GM12875 (cell line): ENCODE results near the gene SPATA9.

ENCODE experiments used
- H3K4me3 ChIP-seq: one replicate; pipeline ENCODE4 v1.5.1; 2011; ENCODE audit warnings: low read depth, low read length, control low read depth
- TF ChIP-seq, protein P1 (sequence below): IDR thresholded peaks from 2 replicates; pipeline ENCODE4 v1.5.1; 2011; ENCODE audit warnings: low read depth, mild to moderate bottlenecking, control low read depth, inconsistent platforms, low read length, moderate library complexity, borderline replicate concordance; ENCODE audit not compliant: insufficient read depth

SPATA9 gene

DNA sequence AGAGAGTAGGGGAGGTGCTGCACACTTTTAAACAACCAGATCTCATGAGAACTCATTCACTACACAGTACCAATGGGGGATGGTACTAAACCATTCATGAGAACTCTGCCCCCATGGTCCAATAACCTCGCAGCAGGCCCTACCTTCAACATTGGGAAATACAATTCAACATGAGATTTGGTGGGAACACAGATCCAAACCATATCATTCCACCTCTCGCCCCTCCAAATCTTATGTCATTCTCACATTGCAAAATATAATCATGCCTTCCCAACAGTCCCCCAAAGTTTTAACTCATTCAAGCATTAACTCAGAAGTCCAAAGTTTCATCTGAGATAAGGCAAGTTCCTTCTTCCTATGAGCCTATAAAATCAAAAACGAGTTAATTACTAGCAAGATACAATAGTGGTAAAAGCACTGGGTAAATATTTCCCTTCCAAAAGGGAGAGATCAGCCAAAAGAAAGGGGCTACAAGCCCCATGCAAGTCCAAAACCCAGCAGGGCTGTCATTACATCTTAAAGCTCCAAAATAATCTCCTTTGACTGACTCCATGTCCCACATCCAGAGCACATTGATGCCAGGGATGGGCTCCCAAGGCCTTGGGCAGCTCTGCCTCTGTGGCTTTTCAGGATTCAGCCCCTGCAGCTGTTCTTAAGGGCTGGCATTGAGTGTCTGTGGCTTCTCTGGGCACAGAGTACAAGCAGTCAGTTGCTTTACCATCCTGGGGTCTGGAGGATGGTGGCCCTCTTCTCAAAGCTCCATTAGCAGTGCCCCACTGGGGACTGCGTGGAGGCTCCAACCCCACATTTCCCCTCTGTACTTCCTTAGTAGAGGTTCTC, 54.6 kb downstream of the SPATA9 start:
- TF ChIP-seq, protein P1, sequence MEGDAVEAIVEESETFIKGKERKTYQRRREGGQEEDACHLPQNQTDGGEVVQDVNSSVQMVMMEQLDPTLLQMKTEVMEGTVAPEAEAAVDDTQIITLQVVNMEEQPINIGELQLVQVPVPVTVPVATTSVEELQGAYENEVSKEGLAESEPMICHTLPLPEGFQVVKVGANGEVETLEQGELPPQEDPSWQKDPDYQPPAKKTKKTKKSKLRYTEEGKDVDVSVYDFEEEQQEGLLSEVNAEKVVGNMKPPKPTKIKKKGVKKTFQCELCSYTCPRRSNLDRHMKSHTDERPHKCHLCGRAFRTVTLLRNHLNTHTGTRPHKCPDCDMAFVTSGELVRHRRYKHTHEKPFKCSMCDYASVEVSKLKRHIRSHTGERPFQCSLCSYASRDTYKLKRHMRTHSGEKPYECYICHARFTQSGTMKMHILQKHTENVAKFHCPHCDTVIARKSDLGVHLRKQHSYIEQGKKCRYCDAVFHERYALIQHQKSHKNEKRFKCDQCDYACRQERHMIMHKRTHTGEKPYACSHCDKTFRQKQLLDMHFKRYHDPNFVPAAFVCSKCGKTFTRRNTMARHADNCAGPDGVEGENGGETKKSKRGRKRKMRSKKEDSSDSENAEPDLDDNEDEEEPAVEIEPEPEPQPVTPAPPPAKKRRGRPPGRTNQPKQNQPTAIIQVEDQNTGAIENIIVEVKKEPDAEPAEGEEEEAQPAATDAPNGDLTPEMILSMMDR, result no peak
- no peak overlapping the region for H3K4me3 ChIP-seq

DNA sequence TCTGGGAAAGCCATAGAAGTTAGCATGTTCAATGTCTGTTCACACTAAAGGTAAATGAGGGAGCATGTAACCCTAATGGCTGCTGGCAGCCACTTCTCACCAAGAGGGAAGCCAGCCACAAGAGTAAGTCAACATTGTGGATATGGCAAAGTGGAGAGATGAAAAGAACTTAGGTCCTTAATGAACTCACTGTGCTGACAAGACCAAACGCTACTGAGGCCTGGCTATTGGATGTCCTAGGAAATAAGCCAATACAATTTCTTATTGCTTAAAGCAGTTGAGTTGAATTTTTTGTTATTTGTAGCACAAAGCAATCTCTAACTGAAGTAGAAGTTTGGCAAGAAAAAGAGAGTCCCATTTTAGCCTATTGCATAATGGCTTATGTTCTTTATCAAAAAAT, 56.1 kb downstream of the SPATA9 start:
- TF ChIP-seq, protein P1, result no peak
- no peak overlapping the region for H3K4me3 ChIP-seq

DNA sequence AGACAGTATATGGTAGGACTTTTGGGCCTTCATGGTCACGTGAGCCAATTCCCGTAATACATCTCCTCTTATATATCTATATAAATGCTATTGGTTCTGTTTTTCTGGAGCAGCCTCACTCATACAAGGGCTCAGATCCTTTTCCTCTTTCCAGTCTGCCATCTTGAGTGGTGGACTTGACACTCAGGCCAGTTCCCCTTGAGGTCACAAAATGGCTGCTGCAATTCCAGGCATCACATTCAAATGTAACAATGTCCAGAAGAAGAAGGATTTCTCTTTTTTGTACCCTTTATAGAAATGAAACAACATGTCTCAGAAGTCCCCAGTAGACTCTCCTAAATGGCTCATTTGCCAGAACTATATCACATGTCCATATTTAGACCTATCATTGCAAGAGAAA, 58.4 kb downstream of the SPATA9 start:
- no peak overlapping the region for H3K4me3 ChIP-seq
- TF ChIP-seq, protein P1, result no peak

DNA sequence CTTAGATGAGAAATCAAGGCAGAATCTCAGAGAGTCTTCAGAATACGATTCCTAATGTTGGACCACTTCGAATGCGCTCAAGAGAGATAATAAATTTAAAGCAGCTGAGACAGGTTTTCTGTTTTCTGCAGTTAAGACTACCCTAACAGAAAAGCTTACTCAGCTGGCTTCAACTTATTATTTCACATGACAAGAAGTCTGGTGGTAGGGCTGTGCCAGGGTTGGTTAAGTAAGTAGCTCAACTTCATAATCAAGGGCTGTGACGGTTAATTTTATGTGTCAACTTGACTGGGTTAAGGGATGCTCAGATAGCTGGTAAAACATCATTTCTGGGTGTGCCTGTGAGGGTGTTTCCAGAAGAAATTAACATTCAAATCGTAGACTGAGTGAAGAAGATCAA, 59.1 kb downstream of the SPATA9 start:
- TF ChIP-seq, protein P1, result no peak

DNA sequence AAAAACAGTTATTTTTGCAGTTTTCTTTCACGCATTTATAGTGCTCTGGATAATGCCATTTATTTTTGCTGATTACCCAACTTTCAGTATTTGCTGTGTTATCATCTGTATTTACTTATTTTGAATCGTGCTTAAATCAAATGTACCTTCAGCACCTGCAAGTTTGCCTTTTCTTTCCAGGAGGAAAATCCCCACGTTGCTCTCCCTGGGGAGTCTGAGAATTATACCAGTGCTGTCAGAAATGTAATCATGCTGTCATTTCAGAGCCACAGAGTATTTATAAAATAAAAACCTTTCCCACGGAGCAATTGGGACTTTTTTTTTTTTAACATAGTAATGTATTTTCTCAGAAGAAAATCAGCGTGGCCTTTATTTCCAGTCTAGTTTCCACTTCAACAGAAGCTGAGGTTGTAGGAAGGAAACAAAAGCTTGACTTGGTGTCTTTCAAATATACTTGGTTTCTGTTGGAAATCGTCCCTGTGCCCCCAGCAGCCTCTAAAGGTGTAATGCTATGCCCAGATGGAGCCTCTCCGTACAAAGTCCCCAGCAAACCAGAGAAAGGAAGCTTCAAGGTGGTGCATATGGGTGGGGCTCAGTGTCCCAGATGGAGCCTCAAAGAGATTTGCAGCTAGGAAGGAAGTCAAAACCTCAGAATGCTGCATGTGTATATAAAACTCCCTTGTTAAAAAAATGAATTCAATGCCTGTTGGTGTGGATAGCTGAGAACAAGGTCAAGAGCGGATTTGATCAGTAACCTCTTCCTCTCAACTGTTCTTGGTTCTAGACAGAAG, 60.8 kb downstream of the SPATA9 start:
- TF ChIP-seq, protein P1, result no peak
- H3K4me3 ChIP-seq, result no peak overlapping the region

More for the DNA sequence above, 59.1 kb downstream of the SPATA9 start:
- H3K4me3 ChIP-seq, result no peak overlapping the region

DNA sequence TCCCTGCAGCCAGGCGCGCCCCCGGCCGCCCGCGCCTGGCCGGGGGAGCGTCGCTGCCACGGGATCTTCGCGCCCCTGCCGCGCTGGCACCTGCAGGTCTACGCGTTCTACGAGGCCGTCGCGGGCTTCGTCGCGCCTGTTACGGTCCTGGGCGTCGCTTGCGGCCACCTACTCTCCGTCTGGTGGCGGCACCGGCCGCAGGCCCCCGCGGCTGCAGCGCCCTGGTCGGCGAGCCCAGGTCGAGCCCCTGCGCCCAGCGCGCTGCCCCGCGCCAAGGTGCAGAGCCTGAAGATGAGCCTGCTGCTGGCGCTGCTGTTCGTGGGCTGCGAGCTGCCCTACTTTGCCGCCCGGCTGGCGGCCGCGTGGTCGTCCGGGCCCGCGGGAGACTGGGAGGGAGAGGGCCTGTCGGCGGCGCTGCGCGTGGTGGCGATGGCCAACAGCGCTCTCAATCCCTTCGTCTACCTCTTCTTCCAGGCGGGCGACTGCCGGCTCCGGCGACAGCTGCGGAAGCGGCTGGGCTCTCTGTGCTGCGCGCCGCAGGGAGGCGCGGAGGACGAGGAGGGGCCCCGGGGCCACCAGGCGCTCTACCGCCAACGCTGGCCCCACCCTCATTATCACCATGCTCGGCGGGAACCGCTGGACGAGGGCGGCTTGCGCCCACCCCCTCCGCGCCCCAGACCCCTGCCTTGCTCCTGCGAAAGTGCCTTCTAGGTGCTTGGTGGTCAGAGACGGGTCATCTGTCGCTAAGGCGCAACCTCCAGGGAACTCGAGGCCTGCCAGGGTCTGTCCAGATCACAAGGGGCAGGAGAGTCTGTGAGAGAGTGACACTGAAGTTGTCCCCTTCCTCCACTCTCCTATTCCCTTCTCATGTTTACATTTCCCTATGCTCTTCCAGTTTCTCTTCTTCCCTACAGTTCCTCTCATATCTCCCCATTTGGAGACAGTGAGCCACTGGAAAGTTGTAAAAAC, 61.6 kb downstream of the SPATA9 start:
- TF ChIP-seq, protein P1, result 0 out of 2 replicates have a peak, but pooled peaks have one; percentile 1
- peak overlapping the region; percentile 65 for H3K4me3 ChIP-seq
